HK-2 (cell line): ENCODE data around the gene SSC4D.
"Not testable (repeated sequence)": the region's sequence is repeated elsewhere in the genome, so short reads cannot be mapped to it uniquely, and the experiment has no call there.

ENCODE experiments used
- DNase-seq: peaks from one replicate; pipeline ENCODE4 v3.0.0-alpha.2; 2018; ENCODE audit not compliant: unreplicated experiment

Gene SSC4D

DNA sequence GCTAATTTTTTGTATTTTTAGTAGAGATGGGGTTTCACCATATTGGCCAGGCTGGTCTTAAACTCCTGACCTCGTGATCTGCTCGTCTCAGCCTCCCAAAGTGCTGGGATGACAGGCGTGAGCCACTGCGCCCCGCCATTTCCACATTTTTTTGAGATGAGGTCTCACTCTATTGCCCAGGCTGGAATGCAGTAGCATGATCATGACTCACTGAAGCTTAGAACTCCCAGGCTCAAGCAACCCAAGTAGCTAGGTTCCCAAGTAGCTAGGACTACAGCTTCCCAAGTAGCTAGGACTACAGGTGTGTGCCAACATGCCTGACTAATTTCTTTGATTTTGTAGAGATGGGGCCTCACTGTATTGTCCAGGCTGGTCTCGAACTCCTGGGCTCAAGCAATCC lies 11.6 kb upstream of the SSC4D start:
- DNase-seq: peak; percentile 87

DNA sequence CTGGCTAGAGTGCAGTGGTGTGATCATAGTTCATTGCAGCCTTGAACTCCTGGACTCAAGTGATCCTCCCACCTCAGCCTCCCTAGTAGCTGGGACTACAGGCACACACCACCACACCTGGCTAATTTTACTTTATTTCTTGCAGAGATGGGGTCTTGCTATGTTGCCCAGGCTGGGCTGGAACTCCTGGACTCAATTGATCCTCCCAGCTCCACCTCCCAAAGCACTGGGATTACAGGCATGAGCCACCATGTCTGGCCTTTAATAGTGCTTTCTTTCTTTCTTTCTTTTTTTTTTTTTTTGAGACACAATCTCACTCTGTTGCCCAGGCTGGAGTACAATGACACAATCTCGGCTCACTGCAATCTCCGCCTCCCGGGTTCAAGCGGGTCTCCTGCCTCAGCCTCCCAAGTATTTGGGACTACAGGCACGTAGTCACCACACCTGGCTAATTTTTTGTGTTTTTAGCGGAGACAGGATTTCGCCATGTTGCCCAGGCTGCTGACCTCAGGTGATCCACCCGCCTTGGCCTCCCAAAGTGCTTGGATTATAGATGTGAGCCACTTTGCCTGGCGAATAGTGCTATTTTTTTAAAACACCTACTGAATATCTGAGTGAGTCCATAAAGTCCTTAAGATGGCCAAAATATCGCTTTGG lies 8.3 kb upstream of the SSC4D start:
- DNase-seq: not testable (repeated sequence)

DNA sequence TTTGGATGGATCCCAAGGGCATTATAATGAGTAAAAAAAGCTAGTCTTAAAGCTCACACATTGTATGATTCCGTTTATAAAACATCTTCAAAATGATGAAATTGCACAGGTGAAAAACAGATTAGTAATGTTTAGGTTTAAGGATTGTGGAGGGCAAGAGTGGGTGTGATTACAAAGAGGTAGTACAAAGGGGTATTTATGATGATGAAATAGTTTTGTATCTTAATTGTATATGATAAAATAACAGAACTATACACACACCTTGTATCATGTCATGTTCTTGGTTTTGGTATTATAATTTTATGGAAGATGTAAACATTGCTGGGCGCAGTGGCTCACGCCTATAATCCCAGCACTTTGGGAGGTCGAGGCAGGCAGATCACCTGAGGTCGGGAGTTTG lies 2.8 kb upstream of the SSC4D start:
- no peak for DNase-seq

DNA sequence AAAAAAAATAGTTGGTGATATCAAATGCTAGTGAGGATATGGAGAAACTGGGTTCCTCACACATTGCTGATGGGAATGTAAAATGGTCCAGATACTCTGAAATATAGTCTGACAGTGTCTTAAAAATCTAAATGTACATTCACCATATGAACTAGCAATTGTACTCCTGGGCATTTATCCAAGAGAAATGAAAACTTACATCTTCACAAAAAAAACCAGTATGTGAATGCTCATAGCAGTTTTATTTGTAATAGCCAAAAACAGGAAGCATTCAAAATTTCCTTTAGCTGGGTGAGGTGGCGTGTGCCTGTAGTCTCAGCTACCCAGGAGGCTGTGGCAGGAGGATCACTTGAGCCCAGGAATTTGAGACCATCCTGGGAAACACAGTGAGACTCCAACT lies 2.1 kb upstream of the SSC4D start:
- no peak for DNase-seq

DNA sequence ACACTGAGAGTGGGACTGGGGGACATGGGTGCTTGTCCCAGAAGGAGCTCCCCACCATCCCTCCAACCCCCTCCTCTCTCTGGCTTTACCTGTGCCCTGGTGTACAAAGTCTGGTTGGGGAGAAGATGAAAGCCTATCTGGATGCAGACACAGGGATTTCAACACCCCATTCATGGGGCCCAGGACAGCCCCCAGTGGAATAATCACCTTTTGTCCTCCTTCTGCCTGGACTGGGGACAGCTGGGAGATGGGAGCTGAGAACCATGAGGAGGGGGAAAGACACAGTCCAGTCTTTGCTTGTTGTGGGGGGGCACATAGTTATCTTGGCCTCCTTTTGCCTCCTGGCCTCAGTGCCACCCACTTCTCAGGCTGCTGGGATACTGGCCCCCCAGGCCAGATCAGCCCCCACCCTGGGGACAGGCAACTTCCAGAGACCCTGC lies 1.4 kb downstream of the SSC4D start:
- DNase-seq: no peak

DNA sequence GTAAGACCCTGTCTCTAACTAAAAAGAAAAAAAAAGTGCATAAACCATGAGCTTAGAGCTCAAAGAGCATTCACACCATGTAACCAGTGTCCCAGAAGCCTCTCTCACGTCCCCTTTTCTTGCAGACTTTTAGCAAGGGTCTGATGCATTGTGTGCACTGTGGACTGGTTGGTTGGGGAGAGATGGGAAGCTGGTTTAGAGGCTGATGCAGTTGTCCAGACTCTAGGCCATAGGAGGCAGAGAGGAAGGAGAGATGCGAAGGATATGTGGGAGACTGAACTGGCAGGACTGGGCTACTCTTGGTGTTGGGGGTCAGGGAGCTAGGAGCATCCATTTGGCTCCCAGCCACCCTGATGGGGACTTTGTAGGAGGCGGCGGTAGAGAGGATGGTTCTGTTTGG lies 1.8 kb downstream of the SSC4D start:
- no peak for DNase-seq

DNA sequence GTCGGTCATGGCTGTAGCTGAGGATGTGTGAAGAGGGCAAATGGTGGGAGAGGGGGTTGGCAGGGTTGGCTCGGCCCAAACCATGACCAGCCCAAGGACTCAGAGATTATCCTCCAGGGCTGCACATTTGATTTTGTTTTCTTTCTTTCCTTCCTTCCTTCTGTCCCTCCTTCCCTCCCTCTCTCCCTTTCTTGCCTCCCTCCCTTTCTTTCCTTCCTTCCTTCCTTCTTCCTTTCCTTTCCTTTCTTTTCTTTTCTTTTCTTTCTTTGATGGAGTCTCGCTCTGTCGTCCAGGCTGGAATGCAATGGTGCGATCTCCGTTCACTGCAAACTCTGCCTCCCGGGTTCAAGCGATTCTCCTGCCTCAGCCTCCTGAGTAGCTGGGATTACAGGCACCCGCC lies 3.8 kb downstream of the SSC4D start:
- no peak for DNase-seq

DNA sequence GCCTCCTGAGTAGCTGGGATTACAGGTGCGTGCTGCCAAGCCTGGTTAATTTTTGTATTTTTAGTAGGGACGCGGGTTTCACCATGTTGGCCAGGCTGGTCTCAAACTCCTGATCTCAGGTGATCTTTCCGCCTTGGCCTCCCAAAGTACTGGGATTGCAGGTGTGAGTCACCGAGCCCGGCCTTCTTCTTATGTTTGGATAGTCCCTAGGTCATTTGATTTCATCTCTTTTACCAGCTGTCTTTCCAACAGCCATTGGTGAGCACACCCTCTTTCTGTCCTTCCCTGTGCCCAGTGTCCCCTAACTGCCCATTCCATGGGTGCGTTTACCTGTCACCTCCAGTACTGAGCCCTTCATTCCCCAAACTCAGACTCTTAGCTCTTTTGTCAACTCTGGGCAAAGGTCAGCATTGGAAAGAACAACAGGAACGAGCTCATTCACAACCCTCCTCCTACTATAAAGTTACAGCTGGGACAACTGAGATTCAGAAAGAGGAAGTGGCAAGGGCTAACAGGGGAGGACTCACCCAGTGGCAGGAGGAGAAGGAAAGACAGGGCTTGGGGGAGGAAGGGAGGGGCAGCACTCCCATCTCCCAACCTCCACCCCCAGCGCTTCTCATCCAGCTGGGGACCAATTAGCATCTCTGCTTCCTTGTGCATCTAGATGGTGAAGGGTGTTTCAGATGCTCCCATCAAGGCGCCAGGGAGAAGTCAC lies 5.6 kb downstream of the SSC4D start:
- DNase-seq: no peak

DNA sequence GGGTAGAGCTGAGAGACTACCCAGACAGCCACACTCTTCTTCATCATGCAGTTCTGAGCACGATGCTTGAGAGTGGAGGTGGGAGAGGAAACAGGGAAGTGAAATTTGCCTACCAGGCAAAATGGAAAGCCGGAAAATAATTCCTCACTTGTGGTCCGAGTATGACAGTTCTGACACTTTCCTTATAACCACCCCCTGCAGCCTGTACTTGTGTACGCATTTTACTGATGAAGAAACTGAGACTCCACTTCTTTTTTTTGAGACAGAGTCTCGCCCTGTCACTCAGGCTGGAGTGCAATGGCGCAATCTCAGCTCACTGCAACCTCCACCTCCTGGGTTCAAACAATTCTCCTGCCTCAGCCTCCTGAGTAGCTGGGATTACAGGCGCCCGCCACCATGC lies 6.4 kb downstream of the SSC4D start:
- DNase-seq: not testable (repeated sequence)

DNA sequence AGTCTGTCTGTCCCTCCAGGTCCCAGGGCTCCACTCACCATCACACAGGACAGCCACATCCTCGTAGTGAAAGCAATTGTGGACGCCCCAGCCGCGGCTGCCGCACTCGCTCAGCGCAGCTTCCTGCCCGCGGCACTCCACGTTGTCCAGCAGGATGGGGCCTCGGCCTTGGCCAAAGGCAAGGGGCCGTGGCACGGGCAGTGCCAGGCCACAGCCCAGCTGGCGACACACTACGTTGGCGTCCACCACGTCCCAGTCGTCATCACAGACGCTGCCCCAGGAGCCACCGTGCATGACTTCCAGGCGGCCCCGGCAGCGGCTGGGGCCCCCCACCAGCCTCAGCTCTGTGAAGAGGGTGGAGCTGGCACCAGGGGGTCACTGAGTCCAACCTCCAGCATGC lies 9.2 kb downstream of the SSC4D start:
- DNase-seq: no peak

DNA sequence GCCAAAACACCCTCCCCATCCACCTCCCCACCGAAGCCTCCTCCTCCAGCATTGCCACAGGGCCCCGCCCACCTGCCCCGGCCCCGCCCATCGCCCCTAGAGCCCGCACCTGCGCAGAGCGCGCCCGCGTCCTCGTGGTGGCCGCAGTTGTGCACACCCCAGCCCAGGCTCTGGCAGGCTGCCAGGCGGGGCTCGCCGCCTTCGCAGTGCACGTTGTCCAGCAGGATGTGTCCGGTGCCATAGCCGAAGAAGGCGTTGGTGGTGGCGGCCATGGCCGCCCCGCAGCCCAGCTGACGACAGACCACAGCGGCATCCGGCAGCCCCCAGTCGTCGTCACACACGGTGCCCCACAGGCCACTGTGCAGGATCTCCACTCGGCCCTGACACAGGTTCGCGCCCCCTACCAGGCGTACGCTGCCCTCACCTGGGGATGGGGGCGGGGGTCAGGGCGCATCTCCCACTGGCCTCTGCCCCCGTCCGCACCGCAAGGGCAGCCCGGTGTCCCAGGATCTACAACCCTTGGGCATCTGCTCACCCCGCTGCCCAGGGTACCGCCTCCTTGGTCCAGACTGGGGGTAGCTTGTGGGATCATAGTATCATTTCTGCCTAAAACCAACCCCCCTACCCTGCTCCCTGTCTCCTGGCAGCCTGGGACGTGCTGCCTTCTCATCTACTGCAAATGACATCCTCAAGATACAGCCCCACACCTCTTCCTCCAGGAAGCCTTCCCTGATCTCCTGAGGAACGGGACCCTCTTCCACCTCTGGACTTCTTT lies 11.9 kb downstream of the SSC4D start:
- DNase-seq: peak; percentile 98

DNA sequence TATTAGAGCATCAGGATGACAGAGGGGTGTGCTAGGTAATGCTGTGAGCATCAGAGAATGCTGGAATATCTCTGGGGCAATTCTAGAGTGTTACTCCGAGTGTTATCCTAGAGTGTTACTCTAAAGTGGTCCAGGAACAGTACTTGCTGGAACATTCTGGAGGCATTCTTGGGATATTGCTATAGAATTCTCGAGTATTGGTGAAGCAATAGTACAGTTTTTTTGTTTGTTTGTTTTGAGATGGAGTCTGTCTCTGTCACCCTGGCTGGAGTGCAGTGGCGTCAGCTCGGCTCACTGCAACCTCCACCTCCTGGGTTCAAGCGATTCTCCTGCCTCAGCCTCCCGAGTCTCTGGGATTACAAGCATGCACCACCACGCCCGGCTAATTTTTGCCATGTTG lies 12.6 kb downstream of the SSC4D start:
- no peak for DNase-seq

DNA sequence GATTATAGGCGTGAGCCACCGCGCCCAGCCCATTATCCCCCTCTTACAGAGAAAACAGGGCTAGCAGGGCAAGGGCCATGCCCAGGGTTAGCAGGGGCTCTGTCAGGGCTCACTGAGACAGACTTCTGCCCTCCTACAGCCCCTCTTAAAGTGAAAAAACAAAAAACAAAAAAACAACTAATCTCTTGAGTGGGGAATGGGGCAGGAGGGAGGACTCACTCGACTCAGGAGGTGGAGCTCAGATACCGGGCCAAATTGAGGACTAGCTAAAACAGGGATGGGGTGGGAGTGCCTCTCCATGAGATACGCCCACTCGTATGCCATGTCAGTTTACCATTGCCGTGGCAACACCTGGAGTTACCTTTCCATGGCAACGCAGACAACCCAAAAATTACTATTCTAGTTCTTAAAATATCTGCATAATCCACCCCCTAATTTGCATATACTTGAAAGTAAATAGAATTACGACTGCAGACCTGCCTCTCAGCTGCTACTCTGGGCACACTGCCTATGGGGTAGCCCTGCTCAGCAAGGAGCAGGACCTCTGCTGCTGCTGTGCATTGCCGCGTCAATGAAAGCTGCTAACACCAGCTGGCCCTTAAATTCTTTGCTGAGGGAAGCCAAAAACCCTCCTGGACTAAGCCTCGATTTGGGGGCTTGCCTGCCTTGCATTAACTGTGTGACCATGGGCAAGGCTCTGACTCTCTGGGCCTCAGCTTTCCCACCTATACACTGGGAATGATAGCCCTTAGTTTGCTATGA lies 13.4 kb downstream of the SSC4D start:
- no peak for DNase-seq

DNA sequence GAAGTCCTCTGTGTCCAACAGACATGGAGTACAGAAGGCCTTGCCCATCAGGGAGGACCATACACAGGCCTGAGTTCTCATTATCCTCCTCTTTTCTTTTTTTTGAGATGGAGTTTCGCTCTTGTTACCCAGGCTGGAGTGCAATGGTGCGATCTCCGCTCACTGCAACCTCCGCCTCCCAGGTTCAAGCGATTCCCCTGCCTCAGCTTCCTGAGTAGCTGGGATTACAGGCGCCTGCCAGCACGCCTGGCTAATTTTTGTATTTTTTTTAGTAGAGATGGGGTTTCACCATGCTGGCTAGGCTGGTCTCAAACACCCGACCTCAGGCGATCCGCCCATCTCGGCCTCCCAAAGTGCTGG lies 13.9 kb downstream of the SSC4D start:
- not testable (repeated sequence) for DNase-seq

DNA sequence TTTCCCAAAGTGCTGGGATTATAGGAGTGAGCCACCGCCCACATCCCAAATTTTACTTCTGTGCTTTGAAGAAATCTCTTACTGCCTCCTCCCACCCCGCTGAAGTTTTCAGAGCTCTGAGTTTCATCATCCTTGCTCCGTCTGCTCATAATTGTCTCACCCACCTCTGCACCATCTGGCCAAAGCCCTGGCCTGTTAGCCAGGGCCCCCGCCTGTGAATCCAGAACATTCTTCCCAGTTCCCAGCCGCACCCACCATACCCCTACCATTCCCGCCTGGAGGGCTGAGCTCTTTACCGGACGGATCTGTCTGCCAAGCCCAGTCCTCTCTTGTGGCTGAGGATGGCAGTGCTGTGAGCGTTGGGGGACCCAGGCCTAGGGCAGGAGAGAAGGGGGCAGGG lies 14.5 kb downstream of the SSC4D start:
- no peak for DNase-seq

DNA sequence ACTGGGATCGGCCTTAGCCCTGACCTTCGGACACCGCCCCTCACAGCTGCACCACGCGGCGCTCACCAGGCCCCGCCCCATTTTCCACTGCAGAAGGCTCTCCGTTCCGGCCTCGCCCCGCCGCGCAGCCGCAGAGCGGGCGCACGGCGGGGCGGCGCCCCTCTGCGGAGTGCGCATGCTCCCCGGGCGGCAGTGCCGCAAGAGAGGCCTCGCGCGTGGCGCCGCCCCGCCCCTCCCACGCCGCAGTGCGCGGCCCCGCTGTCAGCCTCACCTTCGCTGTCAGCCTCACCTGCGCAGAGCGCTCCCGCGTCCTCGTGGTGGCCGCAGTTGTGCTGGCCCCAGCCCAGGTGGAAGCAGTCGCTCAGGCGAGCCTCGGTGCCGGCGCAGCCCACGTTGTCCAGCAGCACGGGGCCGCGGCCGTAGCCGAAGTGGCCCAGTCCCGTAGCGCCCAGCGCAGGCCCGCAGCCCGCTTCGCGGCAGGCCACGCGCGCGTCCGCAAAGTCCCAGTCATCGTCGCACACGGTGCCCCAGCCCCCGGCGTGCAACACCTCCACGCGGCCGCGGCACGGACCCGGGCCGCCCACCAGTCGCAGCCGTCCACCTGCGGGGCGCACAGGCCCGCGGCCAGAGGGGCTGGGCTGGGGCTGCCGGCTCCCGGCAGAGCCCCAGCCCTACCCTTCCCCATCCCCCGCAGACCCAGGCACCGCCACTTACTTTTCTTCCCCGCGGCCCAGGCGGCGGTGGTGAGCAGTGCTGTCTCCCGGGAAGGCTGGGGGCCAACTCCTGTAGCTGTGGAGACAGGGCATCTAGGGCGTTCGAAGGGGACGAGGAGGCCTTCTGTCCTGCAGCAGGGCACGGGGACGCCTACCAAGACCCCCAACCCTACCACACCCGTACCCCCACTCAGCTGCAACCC lies 16.1 kb downstream of the SSC4D start:
- peak; percentile 94 for DNase-seq

DNA sequence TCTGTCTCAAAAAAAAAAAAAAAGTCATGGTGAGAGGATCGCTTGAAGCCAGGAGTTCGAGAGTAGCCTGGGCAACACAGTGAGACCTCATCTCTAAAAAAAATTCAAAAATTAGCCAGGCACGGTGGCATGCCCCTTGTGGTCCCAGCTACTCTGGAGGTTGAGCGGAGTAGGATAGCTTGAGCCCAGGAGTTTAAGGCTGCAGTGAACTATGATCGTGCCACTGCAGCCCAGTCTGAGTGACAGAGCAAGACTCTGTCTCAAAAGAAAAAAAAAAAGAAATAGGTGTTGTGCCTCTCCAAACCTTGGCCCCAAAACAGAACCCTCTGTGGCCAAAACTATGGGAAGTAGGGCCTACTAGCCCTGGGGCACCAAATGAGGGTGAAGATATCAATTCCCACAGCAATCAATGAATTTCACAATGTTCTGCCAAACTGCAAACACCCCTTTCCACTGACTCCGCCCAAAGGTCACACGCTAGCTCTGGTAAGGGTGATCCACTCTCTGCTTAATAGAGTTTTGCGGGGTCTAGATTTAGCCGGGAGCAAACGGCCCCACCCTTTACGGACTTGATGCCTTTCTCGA lies 16.9 kb downstream of the SSC4D start:
- DNase-seq: no peak

DNA sequence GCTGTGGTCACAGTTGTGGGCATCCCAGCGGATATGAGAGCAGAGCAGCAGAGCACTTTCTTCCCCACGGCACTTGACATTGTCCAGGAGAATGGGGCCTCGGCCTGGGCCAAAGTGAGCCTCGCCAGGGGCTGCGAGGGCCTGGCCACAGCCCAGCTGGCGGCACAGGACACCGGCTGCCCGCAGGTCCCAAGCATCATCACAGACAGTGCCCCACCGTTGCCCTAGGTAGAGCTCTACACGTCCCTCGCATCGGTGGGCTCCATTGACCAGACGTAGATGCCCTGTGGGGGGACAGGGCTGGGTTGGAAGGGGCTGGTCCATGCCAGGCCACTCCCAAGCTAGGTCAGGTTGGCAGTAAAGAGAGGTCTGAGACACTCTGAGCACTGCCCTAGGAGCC lies 19.4 kb downstream of the SSC4D start:
- DNase-seq: no peak

DNA sequence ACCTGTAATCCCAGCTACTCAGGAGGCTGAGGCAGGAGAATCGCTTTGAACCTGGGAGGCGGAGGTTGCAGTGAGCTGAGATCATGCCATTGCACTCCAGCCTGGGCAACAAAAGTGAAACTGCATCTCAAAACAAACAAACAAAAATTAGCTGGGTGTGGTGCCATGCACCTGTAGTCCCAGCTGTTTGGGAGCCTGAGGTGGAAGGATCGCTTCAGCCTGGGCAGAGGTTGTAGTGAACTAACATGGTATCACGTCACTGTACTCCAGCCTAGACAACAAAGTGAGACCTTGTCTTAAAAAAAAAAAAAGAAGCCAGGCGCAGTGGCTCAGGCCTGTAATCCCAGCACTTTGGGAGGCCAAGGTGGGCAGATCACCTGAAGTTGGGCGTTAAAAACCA lies 21.7 kb downstream of the SSC4D start:
- DNase-seq: not testable (repeated sequence)

DNA sequence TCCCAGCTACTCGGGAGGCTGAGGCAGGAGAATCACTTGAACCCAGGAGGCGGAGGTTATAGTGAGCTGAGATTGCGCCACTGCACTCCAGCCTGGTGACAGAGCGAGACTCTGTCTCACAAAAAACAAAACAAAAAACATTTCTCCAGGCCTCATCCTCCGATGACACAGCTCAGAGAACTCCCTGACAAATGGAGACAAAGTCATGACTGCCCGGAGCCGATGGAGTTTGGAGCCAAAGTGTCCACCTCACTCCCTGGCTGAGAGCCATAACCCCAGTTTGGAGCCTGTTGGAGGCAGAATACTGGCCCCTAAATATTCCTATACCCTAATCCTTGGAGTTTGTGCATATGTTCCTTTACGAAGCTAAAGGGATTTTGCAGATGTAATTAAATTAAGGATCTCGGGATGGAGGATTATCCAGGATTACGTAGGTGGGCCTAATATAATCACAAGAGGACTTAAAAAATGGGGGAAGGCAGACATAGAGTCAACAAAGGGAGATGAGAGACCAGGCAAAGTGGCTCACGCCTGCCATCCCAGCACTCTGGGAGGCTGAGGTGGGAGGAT lies 22.7 kb downstream of the SSC4D start:
- no peak for DNase-seq
